HepG2 (cell line): ENCODE measurements around the gene ZER1. TPM values are rescaled to one million over a fixed set of nuclear protein-coding genes. Genes with fewer than 3 reads are reported as not detected.

Experiments
- AGO1 ChIP-seq: fragments of 200-400 bp; formaldehyde crosslinking; IDR thresholded peaks from 2 replicates; pipeline ENCODE4 v1.6.1; 2017; ENCODE audit warnings: mild to moderate bottlenecking, low read depth, low read length, moderate library complexity; ENCODE audit not compliant: poor library complexity, severe bottlenecking
- ATF1 ChIP-seq: IDR thresholded peaks from 2 replicates; pipeline ENCODE4 v1.6.1; 2016; ENCODE audit warnings: mild to moderate bottlenecking, control low read depth
- FIP1L1 ChIP-seq: fragments of 200-400 bp; formaldehyde crosslinking; IDR thresholded peaks from 2 replicates; pipeline ENCODE4 v1.6.1; 2018; ENCODE audit warnings: low read depth, mild to moderate bottlenecking, low read length, moderate library complexity, borderline replicate concordance; ENCODE audit not compliant: insufficient read depth
- HNRNPLL ChIP-seq: fragments of 200-400 bp; formaldehyde crosslinking; IDR thresholded peaks from 2 replicates; pipeline ENCODE4 v1.6.1; 2017; ENCODE audit warnings: mild to moderate bottlenecking, low read depth, low read length; ENCODE audit not compliant: poor library complexity, severe bottlenecking
- HOXD1 ChIP-seq: sonication (generic); formaldehyde crosslinking; IDR thresholded peaks from 2 replicates; pipeline ENCODE4 v1.5.0; 2020; ENCODE audit warnings: missing genetic modification reagents
- MLLT10 ChIP-seq: sonication (generic); formaldehyde crosslinking; IDR thresholded peaks from 2 replicates; pipeline ENCODE4 v1.4.0; 2020; ENCODE audit warnings: missing genetic modification reagents
- POLR2G ChIP-seq: fragments of 200-400 bp; formaldehyde crosslinking; IDR thresholded peaks from 2 replicates; pipeline ENCODE4 v1.6.1; 2018; ENCODE audit warnings: mild to moderate bottlenecking, low read depth, low read length, moderate library complexity
- ZNF142 ChIP-seq: sonication (generic); formaldehyde crosslinking; IDR thresholded peaks from 2 replicates; pipeline ENCODE4 v1.4.0; 2020; ENCODE audit warnings: missing genetic modification reagents
- ZNF264 ChIP-seq: sonication (generic); formaldehyde crosslinking; IDR thresholded peaks from 2 replicates; pipeline ENCODE4 v1.4.0; 2020; ENCODE audit warnings: missing genetic modification reagents
- ZNF282 ChIP-seq: fragments of 450-650 bp; IDR thresholded peaks from 2 replicates; pipeline ENCODE4 v1.6.1; 2018; ENCODE audit not compliant: partially characterized antibody
- ZNF350 ChIP-seq: sonication (generic); formaldehyde crosslinking; IDR thresholded peaks from 2 replicates; pipeline ENCODE4 v1.4.0; 2020; ENCODE audit warnings: mild to moderate bottlenecking, low read depth, missing genetic modification reagents, borderline replicate concordance
- ZNF567 ChIP-seq: sonication (generic); formaldehyde crosslinking; IDR thresholded peaks from 2 replicates; pipeline ENCODE4 v1.8.1; 2023; ENCODE audit warnings: mild to moderate bottlenecking, missing genetic modification reagents, borderline replicate concordance
- ZNF678 ChIP-seq: sonication (generic); formaldehyde crosslinking; IDR thresholded peaks from 2 replicates; pipeline ENCODE4 v1.4.0; 2020; ENCODE audit warnings: mild to moderate bottlenecking, missing genetic modification reagents
- ZNF746 ChIP-seq: sonication (generic); formaldehyde crosslinking; IDR thresholded peaks from 2 replicates; pipeline ENCODE4 v1.8.0; 2022; ENCODE audit warnings: mild to moderate bottlenecking, missing genetic modification reagents
- polyA plus RNA-seq, 8 experiments: library from polyadenylated mRNA; depleted of rRNA in 3 of 8; stranded (reverse) in 7 of 8; unstranded in 1 of 8; fragments of >200 nt; fragmentation: Illumina TruSeq in 4 of 8; extraction: Trizol in 4 of 8; gene quantifications; 2 replicates each; pipeline versions ENCODE4 v1.2.1 to v1.2.3, GENCODE V29; 2011 to 2016; ENCODE audit warnings: low read depth in 4 of 8, missing spikeins in 1 of 8, mixed read lengths in 1 of 8; ENCODE audit not compliant: insufficient read depth in 1 of 8
- total RNA-seq, 5 experiments: library from RNA; depleted of rRNA; stranded (reverse); fragments of >200 nt; fragmentation: Illumina TruSeq; extraction: Trizol; gene quantifications; 2 replicates each; pipeline ENCODE4 v1.2.3, GENCODE V29; 2016; ENCODE audit warnings: low read depth in 1 of 5
- TF ChIP-seq, protein P1 (sequence below): sonication (generic); formaldehyde crosslinking; IDR thresholded peaks from 2 replicates; pipeline ENCODE4 v1.9.0; 2021; ENCODE audit warnings: missing genetic modification reagents, borderline replicate concordance
- TF ChIP-seq, protein P2 (sequence below): IDR thresholded peaks from 2 replicates; pipeline ENCODE4 v1.6.1; 2016; ENCODE audit warnings: low read depth, borderline replicate concordance
- TF ChIP-seq, protein P3 (sequence below): sonication (generic); formaldehyde crosslinking; conservative IDR thresholded peaks from 2 replicates; pipeline ENCODE4 v1.8.0; 2022; ENCODE audit warnings: low read depth, missing genetic modification reagents
- TF ChIP-seq, protein P4 (sequence below): sonication (generic); formaldehyde crosslinking; IDR thresholded peaks from 2 replicates; pipeline ENCODE4 v1.4.0; 2020; ENCODE audit warnings: mild to moderate bottlenecking, missing genetic modification reagents

ZER1 gene
- total and polyA plus RNA-seq, 2 of the 13 experiments (the other 11 are each of a cell fraction or from before 2014, with no cell fraction given), result 7.7 to 40.0 TPM

DNA sequence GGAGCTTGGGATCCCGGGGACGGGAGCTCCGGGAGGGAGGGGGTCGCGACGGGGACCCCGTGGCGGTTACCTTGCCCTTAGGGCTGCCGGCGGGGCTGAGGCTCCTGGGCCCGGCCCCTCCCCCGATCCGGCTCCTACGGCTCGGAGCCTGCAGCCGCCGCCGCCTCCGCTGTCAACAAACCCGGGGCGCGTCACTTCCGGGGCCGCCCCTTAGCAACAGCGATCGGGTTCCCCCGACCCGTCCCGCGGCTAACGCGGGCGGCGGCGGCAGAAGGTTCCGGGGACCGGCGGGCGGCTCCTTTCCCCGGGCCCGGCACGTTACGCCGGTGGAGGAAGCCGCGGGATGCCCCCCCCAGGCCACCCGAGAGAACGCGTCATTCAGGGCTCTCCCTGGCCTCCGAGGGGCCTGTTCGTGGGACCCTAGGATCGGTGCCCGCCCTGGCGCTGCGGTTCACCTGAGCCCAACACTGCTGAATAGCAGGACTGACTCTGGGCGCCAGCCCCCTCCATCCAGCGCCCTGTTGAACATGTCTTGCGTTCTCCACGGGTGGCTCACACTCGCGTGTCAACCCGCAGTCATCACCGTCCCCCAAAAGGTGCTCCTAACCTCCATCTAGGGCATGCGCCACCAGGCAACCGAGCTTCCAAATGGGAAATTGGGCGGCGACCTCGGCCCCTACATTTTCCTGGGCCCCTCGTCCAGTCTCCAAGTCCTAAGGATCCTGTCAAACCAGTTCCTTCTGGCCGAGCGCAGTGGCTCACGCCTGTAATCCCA is at the start of gene ZER1 (continued):
- TF ChIP-seq HNRNPLL (peak; percentile 95), ZNF264 (CRISPR knock-in tag) (0 out of 2 replicates have a peak, but pooled peaks have one; percentile 32), ZNF746 (CRISPR knock-in tag) (peak; percentile 50), ATF1 (CRISPR knock-in tag) (peak; percentile 61), ZNF678 (CRISPR knock-in tag) (no peak), ZNF567 (CRISPR knock-in tag) (peak; percentile 86; the same call in 1 of the 2 replicates), ZNF350 (peak; percentile 85), AGO1 (no peak), ZNF142 (peak; percentile 50; the same call in 1 of the 2 replicates), MLLT10 (CRISPR knock-in tag) (no peak), POLR2G (peak; percentile 74), HOXD1 (CRISPR knock-in tag) (no peak), FIP1L1 (no peak), ZNF282 (no peak)
- TF ChIP-seq, protein P1, sequence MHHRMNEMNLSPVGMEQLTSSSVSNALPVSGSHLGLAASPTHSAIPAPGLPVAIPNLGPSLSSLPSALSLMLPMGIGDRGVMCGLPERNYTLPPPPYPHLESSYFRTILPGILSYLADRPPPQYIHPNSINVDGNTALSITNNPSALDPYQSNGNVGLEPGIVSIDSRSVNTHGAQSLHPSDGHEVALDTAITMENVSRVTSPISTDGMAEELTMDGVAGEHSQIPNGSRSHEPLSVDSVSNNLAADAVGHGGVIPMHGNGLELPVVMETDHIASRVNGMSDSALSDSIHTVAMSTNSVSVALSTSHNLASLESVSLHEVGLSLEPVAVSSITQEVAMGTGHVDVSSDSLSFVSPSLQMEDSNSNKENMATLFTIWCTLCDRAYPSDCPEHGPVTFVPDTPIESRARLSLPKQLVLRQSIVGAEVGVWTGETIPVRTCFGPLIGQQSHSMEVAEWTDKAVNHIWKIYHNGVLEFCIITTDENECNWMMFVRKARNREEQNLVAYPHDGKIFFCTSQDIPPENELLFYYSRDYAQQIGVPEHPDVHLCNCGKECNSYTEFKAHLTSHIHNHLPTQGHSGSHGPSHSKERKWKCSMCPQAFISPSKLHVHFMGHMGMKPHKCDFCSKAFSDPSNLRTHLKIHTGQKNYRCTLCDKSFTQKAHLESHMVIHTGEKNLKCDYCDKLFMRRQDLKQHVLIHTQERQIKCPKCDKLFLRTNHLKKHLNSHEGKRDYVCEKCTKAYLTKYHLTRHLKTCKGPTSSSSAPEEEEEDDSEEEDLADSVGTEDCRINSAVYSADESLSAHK (CRISPR knock-in tag), result no peak
- TF ChIP-seq, protein P2, sequence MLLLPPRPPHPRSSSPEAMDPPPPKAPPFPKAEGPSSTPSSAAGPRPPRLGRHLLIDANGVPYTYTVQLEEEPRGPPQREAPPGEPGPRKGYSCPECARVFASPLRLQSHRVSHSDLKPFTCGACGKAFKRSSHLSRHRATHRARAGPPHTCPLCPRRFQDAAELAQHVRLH, result peak; percentile 83; the same call in 1 of the 2 replicates
- TF ChIP-seq, protein P3, sequence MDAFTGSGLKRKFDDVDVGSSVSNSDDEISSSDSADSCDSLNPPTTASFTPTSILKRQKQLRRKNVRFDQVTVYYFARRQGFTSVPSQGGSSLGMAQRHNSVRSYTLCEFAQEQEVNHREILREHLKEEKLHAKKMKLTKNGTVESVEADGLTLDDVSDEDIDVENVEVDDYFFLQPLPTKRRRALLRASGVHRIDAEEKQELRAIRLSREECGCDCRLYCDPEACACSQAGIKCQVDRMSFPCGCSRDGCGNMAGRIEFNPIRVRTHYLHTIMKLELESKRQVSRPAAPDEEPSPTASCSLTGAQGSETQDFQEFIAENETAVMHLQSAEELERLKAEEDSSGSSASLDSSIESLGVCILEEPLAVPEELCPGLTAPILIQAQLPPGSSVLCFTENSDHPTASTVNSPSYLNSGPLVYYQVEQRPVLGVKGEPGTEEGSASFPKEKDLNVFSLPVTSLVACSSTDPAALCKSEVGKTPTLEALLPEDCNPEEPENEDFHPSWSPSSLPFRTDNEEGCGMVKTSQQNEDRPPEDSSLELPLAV (CRISPR knock-in tag), result no peak
- TF ChIP-seq, protein P4, sequence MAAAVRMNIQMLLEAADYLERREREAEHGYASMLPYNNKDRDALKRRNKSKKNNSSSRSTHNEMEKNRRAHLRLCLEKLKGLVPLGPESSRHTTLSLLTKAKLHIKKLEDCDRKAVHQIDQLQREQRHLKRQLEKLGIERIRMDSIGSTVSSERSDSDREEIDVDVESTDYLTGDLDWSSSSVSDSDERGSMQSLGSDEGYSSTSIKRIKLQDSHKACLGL, result peak; percentile 60
